Esophagus muscularis mucosa (tissue), 3 donors: ENCODE measurements around the gene GALE.

Experiments used
- EP300 ChIP-seq: sonication (generic); formaldehyde crosslinking; IDR thresholded peaks from one replicate; pipeline ENCODE4 v1.6.1; 2017; ENCODE audit warnings: antibody characterized with exemption
- POLR2A ChIP-seq: fragments of 450-650 bp; IDR thresholded peaks from one replicate; pipeline ENCODE4 v1.6.1; 2017; ENCODE audit warnings: antibody characterized with exemption, moderate library complexity, mild to moderate bottlenecking, low read depth
- POLR2AphosphoS5 ChIP-seq, 2 donors: sonication (generic); formaldehyde crosslinking; IDR thresholded peaks; one replicate each; pipeline ENCODE4 v1.6.1; 2017; ENCODE audit warnings: antibody characterized with exemption in 2 of 2

DNA sequence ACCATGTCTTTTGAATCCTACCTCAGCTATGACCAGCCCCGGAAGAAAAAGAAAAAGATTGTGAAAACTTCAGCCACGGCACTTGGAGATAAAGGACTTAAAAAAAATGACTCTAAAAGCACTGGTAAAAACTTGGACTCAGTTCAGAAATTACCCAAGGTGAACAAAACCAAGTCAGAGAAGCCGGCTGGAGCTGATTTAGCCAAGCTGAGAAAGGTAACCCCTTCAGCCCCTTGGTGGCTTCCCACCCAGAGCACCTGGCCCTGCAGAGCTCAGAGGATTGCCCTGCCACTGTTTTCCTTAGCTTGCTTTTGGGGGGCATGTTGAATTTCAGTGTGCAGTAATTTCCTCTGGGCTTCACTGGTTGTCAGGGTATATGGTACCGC lies 48.7 kb downstream of the GALE start:
- no peak for TF ChIP-seq POLR2AphosphoS5 (IDR thresholded peaks at IDR 0.05)
- TF ChIP-seq EP300, result no peak
- TF ChIP-seq POLR2A, result no peak
